ENCODE measurements around the gene RIN1. TPM values are rescaled to one million over a fixed set of nuclear protein-coding genes. Genes with fewer than 3 reads are reported as not detected.
"Not testable (repeated sequence)": the region's sequence is repeated elsewhere in the genome, so short reads cannot be mapped to it uniquely, and the experiment has no call there.

Gene RIN1
- total RNA-seq, 1 donor from 2014 or later = 1.0 TPM

DNA sequence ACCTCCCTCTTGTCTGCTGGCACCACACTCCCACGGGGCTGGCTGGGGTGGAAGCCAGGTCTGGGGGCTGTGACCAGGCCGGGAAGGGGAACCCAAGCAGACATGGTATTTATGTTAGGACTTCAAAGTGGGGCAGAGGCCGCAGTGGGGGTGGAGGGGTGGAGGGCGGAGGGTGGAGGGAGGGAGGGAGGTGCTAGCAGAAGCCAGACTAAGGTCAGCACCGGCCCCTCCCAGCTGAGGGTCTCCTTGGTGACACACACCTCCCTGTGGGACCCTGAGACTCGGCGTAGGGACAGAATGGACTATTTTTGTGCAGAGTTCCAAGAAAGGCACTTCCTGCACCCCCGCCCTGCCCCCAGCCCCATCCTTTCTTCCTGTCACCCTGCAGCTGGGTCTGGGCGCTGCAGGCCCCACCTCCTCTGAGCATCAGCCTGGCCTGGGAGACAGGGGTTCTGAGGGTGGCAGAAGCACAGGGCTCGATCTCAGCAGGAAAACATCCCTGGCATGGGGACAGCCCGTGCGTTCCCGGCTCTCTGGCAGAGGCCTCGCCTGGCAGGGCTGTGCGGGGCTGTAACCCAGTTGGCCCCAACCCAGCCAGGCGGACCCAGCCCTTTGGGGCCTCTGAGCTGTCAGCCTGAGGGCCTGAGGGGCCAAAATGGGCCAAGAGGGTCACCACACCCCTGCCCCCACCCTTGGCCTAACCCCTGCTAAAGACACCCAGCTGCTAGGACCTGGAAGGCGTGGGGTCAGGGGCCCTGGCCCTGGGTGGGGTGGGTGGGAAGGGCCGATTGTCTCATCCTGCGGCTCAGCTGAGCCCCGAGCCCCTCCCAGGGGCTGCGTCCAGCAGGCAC, 9.7 kb downstream of the RIN1 start:
- DNase-seq (peak; percentile 84), ATAC-seq (ENCODE audit: poor library complexity) (peak; percentile 67)
- intact Hi-C loops (cut with DNase I) = no loop called here

DNA sequence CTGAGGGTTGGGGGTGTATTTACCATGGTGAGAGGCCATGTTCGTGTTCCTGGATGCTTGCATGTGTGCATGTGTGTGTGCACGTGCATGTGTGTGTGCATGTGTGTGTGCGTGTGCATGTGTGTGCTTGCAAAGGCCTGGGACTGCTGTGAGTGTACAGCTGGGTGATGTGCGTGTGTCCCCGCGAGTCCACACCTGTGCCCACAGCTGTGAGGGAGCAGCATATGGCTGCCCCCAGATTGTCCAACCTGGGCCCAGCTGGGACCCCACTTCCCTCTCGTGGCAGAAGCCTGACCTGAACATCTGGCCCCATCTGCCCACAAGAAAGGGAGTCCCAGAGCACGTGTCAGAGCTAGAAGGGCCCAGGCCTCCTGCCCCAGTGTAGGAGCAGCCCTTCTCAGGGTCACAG, 11.0 kb downstream of the RIN1 start:
- ATAC-seq (ENCODE audit: poor library complexity) (no peak), DNase-seq (no peak)
- intact Hi-C loops (cut with DNase I) = no loop called here

DNA sequence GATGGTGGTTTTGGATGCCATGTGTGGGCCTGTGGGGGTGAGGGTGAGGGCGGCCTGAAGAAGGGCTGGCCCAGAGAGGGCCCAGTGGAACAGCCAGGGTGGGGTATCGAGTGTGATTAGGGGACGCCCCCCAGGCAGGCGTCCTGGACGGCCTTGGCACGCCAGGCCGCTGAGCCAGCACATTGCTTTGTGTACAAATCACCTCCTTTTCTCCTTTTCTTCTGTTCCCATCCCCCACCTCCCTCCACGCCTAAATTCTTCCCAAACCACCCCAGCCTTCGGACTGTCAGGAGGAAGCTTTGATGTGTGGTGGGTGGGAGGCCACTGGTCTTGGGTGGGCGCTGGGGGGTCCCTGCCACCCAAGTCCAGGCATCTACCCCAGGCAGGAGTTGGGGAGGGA, 11.6 kb downstream of the RIN1 start:
- intact Hi-C loops (cut with DNase I) = no loop called here
- DNase-seq = peak; percentile 46
- no peak for ATAC-seq (ENCODE audit: poor library complexity)

DNA sequence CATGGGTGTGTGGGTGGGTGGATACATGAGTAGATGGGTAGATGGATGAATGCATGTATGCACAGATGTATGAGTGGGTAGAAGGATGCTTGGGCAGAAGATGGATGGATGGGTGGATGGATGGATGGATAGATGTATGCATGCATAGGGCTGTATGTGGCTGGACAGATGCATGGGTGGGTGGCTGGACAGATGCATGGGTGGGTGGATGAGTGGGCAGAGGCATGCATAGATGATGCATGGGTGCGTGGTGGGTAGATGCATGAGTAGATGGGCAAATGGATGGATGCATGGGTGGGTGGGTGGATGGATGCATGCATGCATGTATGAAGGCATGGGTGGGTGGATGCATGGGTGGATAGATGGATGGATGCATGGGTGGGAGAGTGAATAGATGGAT, 12.6 kb downstream of the RIN1 start:
- DNase-seq (no peak), ATAC-seq (ENCODE audit: poor library complexity) (no peak)
- intact Hi-C loops (cut with DNase I) = no loop called here

DNA sequence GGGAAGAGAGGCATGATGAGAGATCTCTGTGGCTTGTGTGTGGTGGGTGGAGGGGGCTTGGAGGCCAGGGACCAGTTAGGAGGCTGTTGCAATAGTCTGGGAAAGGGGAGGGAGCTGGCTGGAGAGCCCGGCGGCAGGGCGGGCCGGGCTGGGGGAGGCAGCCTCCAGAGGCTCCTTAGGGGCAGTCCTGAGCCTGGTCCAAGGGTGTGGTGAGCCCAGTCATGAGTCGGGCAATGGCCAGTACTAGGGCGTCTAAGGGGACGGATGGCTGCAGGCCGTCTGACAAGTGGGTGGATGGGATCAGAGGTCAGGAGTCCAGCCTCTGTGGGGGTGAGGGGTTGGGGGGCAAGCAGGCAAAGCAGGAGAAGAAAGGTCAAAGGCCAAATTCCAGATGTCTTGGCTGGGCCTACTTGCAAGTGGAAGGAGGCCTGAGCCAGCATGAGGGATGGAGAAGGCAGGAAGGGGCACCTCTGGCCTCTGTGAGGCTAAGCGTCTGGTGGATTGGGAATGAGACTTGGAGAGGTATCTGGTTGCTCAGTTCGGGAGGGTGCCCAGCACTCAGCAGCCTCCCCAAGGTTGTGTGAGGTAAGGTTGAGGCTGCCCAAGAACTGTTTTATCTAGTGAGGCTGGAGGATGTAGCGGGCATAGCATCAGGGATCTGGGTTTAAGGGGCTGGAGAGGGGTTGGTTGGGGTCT, 13.4 kb downstream of the RIN1 start:
- DNase-seq = peak; percentile 85
- intact Hi-C loops (cut with DNase I) = no loop called here
- ATAC-seq (ENCODE audit: poor library complexity) = peak; percentile 40

DNA sequence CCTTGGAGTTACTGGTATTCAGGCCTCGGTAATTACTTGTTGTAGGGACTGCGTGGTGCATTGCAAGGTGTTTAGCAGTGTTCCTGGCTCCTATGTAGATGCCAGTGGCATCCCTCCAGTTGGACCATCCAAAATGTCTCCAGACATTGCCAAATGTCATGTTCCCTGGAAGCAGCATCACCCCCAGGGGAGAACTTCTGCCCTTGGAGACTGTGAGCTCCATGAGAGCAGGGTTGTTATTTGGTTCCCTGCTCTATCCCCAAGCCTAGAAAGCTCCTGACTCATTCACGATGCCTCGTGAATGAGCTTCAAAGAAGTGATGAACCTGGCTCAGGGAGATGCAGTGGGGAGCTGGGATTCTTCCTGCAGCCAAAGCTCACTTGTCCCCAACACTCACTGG, 14.6 kb downstream of the RIN1 start:
- DNase-seq (no peak), ATAC-seq (ENCODE audit: poor library complexity) (no peak)
- intact Hi-C loops (cut with DNase I) = no loop called here

DNA sequence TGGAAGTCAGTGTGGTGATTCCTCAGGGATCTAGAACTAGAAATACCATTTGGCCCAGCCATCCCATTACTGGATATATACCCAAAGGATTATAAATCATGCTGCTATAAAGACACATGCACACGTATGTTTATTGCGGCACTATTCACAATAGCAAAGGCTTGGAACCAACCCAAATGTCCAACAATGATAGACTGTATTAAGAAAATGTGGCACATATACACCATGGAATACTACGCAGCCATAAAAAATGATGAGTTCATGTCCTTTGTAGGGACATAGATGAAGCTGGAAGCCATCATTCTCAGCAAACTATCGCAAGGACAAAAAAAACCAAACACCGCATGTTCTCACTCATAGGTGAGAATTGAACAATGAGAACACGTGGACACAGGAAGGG, 15.5 kb downstream of the RIN1 start:
- ATAC-seq (ENCODE audit: poor library complexity); intact Hi-C loops (cut with DNase I); DNase-seq: not testable (repeated sequence)

DNA sequence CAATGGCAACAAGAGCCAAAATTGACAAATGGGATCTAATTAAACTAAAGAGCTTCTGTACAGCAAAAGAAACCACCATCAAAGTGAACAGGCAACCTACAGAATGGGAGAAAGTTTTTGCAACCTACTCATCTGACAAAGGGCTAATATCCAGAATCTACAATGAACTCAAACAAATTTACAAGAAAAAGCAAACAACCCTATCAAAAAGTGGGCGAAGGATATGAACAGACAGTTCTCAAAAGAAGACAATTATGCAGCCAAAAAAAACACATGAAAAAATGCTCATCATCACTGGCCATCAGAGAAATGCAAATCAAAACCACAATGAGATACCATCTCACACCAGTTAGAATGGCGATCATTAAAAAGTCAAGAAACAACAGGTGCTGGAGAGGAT, 15.9 kb downstream of the RIN1 start:
- ATAC-seq (ENCODE audit: poor library complexity); DNase-seq; intact Hi-C loops (cut with DNase I): not testable (repeated sequence)

DNA sequence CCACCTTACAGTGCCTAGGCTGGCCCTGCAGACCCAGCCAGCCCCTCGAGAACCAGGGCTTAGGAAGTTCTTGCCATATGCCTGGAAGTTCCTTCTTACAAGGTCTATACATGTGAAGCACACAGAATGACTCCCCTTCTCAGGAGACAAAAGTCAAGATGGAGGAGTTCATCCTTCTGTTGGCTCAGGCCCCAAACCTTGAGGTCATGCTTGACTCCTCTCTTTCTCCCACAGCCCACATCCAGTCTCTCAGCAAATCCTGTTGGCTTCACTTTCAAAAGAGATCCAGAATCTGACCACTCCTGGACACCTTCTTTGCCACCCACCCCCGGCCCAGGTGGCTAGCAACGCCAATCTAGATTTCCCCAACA, 17.6 kb downstream of the RIN1 start:
- intact Hi-C loops (cut with DNase I) = loop anchor here (10.0 kb wide), 1 partner anchor 66 kb away; no protein-coding TSS in a partner anchor
- DNase-seq (no peak), ATAC-seq (ENCODE audit: poor library complexity) (no peak)

DNA sequence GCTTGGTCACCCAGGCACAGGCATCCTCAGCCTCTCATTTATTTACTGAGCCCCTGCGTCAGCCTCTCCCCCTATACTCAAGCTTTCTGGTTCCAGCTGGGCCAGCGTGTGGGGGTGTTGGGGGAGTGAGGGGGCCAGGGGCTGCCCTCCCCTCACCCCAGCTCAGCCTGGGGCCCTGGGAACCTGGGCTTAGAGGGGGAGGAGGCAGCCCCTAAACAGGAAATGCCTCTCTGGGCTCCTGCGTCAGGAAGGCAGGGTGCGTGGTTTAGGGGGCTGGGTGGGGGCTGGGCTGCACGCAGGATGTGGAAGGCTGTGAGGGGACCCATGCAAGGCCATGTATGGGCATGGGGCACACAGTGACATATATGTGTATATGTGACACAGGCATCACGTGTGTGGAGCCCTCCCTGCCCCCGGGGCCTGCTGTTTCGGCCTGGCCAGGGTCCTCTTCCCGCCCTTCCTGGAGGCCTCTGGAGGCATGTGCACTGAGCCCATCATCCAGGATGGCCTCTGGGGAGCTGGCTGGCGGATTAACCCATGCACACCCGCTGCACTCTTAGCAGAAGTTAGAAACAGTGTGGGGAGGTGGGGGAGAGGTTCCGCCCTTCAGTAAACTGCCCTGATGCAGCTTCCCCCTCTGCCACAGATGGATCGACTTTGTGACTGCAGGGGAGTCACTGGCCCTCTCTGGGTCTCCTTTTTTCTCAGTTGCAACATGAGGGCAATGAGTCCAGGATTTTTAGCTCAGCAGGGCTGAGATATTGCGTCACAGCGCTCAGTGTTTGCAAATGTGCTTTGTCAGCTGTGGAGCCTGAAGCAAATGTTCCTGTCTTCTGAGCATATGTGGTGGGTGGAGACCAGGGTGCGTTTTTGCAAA, 18.3 kb downstream of the RIN1 start:
- DNase-seq (peak; percentile 78), ATAC-seq (ENCODE audit: poor library complexity) (peak; percentile 33)
- intact Hi-C loops (cut with DNase I) = loop anchor here (10.0 kb wide), 1 partner anchor 67 kb away; no protein-coding TSS in a partner anchor

DNA sequence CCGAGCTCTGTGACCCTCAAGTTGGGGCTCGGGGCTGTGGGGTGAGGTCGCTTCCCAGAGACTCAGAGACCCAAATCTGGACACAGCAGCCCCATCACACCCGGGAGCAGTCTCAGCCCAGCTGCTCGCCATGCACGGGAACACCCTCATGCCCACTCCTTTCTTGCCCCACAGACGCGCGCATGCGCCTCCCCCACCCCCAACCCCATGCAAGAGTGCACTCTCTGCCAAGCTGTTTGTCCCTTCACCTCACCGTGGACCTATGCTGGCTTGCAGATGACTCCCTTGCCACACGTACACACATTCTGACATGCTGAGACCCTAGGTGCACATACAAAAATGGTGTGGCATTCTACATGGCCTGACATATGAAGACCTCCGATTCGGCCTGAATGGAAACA, 18.9 kb downstream of the RIN1 start:
- DNase-seq = peak; percentile 76
- peak; percentile 35 for ATAC-seq (ENCODE audit: poor library complexity)
- intact Hi-C loops (cut with DNase I) = loop anchor here (10.0 kb wide), 1 partner anchor 67 kb away; no protein-coding TSS in a partner anchor

DNA sequence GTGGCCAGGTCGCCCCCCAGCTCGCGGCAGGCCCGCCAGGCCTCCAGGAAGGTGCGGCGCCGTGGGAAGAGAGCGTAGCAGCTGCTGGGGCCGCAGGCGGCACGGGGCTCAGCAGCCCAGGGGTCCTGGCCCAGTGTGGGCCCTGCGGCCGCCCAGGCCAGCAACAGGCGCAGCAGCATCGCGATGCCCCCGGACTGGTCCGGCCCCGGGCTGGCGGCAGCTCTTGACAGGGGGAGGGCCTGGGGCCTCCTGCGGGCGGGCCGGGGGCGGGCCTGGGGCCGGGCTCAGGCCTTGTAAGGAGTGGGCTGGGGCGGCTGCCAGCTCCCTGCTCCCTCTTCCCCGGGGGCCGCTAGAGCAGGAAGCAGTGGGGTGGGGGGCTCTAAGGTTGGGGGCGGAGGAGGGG, 19.4 kb downstream of the RIN1 start, which contains the start of gene CD248:
Gene CD248 (minus strand): TSS at position 196 of the 403 bp plus-strand sequence. CDS start 17 bp downstream, at position 179.
- ATAC-seq (ENCODE audit: poor library complexity) (peak; percentile 64), DNase-seq (peak; percentile 91)
- intact Hi-C loops (cut with DNase I) = loop anchor here (10.0 kb wide), 1 partner anchor 68 kb away; no protein-coding TSS in a partner anchor

DNA sequence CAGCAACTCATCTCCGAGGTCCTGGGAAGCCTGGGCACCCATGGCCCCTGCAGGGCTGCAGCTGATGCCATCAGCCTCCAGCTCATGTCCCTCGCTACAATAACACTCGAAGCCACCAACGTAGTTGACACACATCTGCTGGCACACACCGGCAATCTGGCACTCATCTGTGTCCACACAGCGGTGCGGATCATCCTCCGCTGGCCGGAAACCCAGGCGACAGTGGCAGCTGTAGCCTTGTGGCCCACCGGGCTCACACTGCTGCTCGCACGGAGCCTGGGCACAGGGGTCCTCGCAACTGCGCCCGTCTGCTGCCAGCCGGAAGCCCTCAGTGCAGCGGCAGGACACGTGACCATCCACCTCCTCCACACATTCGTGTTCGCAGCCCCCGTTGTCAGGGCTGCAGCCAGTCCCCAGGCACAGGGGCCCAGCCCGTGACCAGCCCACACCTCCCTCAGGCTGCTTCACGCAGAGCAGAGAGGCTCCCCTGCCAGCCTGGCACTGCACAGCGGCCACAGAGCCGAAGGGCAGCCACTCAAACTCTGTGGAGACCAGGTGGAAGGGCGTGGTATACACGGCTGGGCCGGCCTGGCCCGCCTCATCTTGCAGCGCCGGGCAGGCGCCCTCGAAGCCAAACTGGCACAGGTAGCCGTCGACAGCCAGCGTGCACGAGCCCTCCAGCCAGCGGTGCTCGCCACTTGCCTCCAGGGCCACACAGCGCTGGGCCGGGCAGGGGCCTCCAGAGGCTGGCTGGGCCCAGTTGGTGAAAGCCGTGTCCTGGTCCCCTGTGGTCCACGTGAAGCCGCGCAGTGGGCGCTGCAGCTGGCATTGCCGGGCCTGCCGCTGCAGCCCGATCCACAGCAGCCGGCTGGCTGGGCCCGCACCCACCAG, 20.1 kb downstream of the RIN1 start:
- ATAC-seq (ENCODE audit: poor library complexity) (no peak), DNase-seq (no peak)
- intact Hi-C loops (cut with DNase I) = loop anchor here (10.0 kb wide), 1 partner anchor 69 kb away; no protein-coding TSS in a partner anchor

DNA sequence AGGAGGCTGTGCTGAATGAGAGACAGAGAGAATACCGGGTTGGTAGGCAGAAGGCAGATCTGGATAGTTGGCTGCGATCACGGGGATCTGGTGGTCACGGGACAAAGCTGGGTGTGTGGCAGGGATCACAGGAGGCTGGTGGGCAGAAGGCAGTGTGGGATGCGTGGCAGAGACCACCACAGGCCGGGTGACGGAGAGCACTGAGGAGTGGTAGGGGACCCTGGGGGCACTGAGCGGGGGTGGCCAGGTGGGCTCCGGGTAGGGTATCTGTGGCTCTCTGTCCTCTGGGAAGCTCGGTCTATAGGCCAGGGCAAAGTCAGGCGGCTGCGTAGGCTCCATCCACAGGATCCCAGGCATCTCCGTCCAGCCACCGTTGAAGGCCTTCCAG, 20.7 kb downstream of the RIN1 start:
- DNase-seq (no peak), ATAC-seq (ENCODE audit: poor library complexity) (no peak)
- intact Hi-C loops (cut with DNase I) = loop anchor here (10.0 kb wide), 1 partner anchor 69 kb away; no protein-coding TSS in a partner anchor

DNA sequence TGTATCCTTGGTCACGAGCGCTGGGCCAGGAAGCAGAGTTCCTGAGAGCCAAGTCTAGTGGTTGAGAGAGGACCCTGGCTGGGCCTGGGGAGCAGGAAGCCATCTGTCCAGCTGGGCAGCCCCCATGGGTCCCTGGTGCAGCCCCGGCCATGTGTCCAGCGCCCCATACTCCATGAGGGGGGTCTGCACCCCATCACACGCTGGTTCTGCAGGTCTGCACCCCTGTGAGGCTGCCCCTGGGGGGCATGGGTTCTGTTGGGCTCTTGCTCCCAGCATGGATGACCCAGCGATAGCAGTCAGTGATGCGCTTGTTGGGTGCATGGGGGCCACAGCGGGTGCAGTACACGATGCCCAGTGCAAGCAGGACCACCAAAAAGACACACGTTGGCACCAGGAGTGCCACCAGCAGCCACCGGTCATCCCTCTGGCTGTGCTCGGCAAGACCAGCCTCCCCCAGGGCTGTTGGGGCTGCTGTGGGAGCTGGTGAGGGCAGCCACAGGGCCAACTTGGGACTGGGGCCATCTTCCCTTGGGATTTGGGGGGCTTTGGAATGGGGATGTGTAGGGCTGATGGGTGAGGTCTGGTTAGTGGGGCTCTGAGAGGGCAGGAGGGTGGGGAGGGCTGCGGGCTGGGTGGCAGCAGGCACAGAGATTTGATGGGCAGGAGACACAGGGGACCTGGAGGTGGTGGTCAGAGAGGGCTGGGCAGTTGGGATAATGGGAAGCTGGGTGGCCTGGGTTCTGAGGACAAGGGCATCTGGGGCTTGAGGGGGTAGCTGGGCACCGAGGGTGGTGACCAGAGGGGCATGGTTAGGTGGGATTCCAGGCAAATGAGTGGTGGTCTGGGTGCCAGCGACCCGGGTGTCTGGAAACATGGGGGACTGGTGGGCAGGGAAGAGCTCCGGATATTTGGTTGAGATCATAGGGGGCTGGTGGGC, 21.4 kb downstream of the RIN1 start:
- no peak for ATAC-seq (ENCODE audit: poor library complexity)
- intact Hi-C loops (cut with DNase I) = loop anchor here (10.0 kb wide), 1 partner anchor 70 kb away; no protein-coding TSS in a partner anchor
- no peak for DNase-seq

DNA sequence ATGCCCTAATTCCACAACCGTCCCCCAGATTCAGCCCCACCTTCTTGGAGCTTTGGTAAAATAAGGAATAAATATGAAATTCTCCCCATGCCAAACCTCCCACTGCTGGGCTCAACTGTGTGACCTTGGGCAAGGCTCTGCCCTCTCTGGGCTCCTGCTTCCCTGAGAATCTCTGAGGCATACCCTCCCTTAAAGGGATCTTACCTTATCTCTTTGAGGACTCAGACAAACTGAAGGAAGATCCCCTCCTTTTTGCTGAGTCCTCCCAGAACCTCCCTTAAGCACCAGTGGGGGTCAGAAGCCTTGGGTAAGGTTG, 22.1 kb downstream of the RIN1 start:
- intact Hi-C loops (cut with DNase I) = loop anchor here (10.0 kb wide), 1 partner anchor 71 kb away; no protein-coding TSS in a partner anchor
- DNase-seq (no peak), ATAC-seq (ENCODE audit: poor library complexity) (no peak)
